Parathyroid adenoma (tissue), 2 donors: ENCODE measurements around the gene SEMA3F.

Experiments
- H2AFZ ChIP-seq: fragments of 300-600 bp; sonication (generic); one replicate; pipeline ENCODE4 v1.7.0; 2017; ENCODE audit warnings: antibody characterized with exemption, mild to moderate bottlenecking
- H3K27ac ChIP-seq: fragments of 300-600 bp; sonication (generic); one replicate; pipeline ENCODE4 v1.7.0; 2017
- H3K27me3 ChIP-seq: fragments of 300-600 bp; sonication (generic); one replicate; pipeline ENCODE4 v1.7.0; 2017; ENCODE audit warnings: low read length; ENCODE audit not compliant: control insufficient read depth, insufficient read depth
- H3K36me3 ChIP-seq: fragments of 300-600 bp; sonication (generic); one replicate; pipeline ENCODE4 v1.7.0; 2017; ENCODE audit warnings: low read length; ENCODE audit not compliant: control insufficient read depth, insufficient read depth
- H3K4me1 ChIP-seq: fragments of 300-600 bp; sonication (generic); one replicate; pipeline ENCODE4 v1.7.0; 2017; ENCODE audit warnings: control low read depth
- H3K4me2 ChIP-seq: fragments of 300-600 bp; sonication (generic); one replicate; pipeline ENCODE4 v1.7.0; 2017; ENCODE audit warnings: low read length
- H3K4me3 ChIP-seq: fragments of 300-600 bp; sonication (generic); one replicate; pipeline ENCODE4 v1.7.0; 2017; ENCODE audit warnings: low read depth, low read length
- H3K79me2 ChIP-seq: fragments of 300-600 bp; sonication (generic); one replicate; pipeline ENCODE4 v1.7.0; 2017; ENCODE audit warnings: control low read depth
- H3K9ac ChIP-seq: fragments of 300-600 bp; sonication (generic); one replicate; pipeline ENCODE4 v1.7.0; 2017; ENCODE audit warnings: mild to moderate bottlenecking
- H3K9me3 ChIP-seq: fragments of 300-600 bp; sonication (generic); one replicate; pipeline ENCODE4 v1.7.0; 2017; ENCODE audit warnings: low read length; ENCODE audit not compliant: control insufficient read depth
- CTCF ChIP-seq: fragments of 300-600 bp; sonication (generic); IDR thresholded peaks from one replicate; pipeline ENCODE4 v1.7.0; 2017; ENCODE audit warnings: antibody characterized with exemption, mild to moderate bottlenecking
- donor health status: primary hyperparathyroidism.

SEMA3F gene

GRCh38 chr3:50213373-50213772 is 58.2 kb downstream of the SEMA3F start:
- H3K9ac ChIP-seq = no peak overlapping the region
- H3K4me1 ChIP-seq = no peaks in the 10 kb centered on the region
- no peak for TF ChIP-seq CTCF
- no peaks in the 10 kb centered on the region for H3K9me3 ChIP-seq
- no peaks in the 10 kb centered on the region for H3K27me3 ChIP-seq
- no peaks in the 10 kb centered on the region for H3K36me3 ChIP-seq
- H2AFZ ChIP-seq = no peak overlapping the region
- no peak overlapping the region for H3K4me3 ChIP-seq
- no peak overlapping the region for H3K4me2 ChIP-seq
- no peak overlapping the region for H3K27ac ChIP-seq
- no peaks in the 10 kb centered on the region for H3K79me2 ChIP-seq

GRCh38 chr3:50214824-50215223 is 59.7 kb downstream of the SEMA3F start:
- Histone ChIP-seq H3K4me2 (no peak overlapping the region), H3K79me2 (no peaks in the 10 kb centered on the region), H2AFZ (no peak overlapping the region), H3K4me1 (no peaks in the 10 kb centered on the region), H3K27me3 (no peaks in the 10 kb centered on the region), H3K36me3 (no peaks in the 10 kb centered on the region), H3K27ac (no peak overlapping the region), H3K9ac (no peak overlapping the region), H3K4me3 (no peak overlapping the region), H3K9me3 (no peaks in the 10 kb centered on the region)
- TF ChIP-seq CTCF = no peak

GRCh38 chr3:50215529-50215928 is 60.4 kb downstream of the SEMA3F start:
- Histone ChIP-seq H2AFZ (no peak overlapping the region), H3K9ac (no peak overlapping the region), H3K79me2 (no peaks in the 10 kb centered on the region), H3K27me3 (no peaks in the 10 kb centered on the region), H3K36me3 (no peaks in the 10 kb centered on the region), H3K9me3 (no peaks in the 10 kb centered on the region), H3K4me1 (no peaks in the 10 kb centered on the region), H3K27ac (no peak overlapping the region), H3K4me2 (no peak overlapping the region), H3K4me3 (no peak overlapping the region)
- no peak for TF ChIP-seq CTCF

GRCh38 chr3:50217681-50218080 is 62.6 kb downstream of the SEMA3F start:
- Histone ChIP-seq H3K4me3 (no peak overlapping the region), H3K27me3 (no peaks in the 10 kb centered on the region), H3K9me3 (no peaks in the 10 kb centered on the region), H3K36me3 (no peaks in the 10 kb centered on the region), H3K4me1 (no peaks in the 10 kb centered on the region), H3K4me2 (no peak overlapping the region), H3K27ac (no peak overlapping the region), H3K9ac (no peak overlapping the region), H3K79me2 (no peaks in the 10 kb centered on the region), H2AFZ (no peak overlapping the region)
- TF ChIP-seq CTCF = no peak

GRCh38 chr3:50218448-50218847 is 63.3 kb downstream of the SEMA3F start:
- H3K4me3 ChIP-seq = no peak overlapping the region
- H3K79me2 ChIP-seq = no peaks in the 10 kb centered on the region
- no peak overlapping the region for H3K4me2 ChIP-seq
- no peak overlapping the region for H2AFZ ChIP-seq
- no peaks in the 10 kb centered on the region for H3K27me3 ChIP-seq
- no peak for TF ChIP-seq CTCF
- H3K27ac ChIP-seq = no peak overlapping the region
- no peak overlapping the region for H3K9ac ChIP-seq
- H3K4me1 ChIP-seq = no peaks in the 10 kb centered on the region
- H3K9me3 ChIP-seq = no peaks in the 10 kb centered on the region
- no peaks in the 10 kb centered on the region for H3K36me3 ChIP-seq
